AG10803 (cell line): ENCODE measurements around the gene C6orf58.

Experiments
- DNase-seq: peaks from one replicate; pipeline ENCODE4 v3.0.0; 2010; ENCODE audit warnings: low read depth
- H3K4me3 ChIP-seq: 2 replicates; pipeline ENCODE4 v1.5.1; 2011; ENCODE audit warnings: mild to moderate bottlenecking, low read length, control low read depth
- TF ChIP-seq, protein P1 (sequence below): conservative IDR thresholded peaks from 2 replicates; pipeline ENCODE4 v1.5.1; 2011; ENCODE audit warnings: mild to moderate bottlenecking, low read length, control low read depth, inconsistent platforms

The C6orf58 gene

GRCh38 chr6:127576874-127577273 lies at the start of gene C6orf58:
TSS of gene C6orf58 (plus strand) at chr6:127577174. CDS start at chr6:127577186, 12 bp downstream.
- no peak for DNase-seq
- TF ChIP-seq, protein P1, sequence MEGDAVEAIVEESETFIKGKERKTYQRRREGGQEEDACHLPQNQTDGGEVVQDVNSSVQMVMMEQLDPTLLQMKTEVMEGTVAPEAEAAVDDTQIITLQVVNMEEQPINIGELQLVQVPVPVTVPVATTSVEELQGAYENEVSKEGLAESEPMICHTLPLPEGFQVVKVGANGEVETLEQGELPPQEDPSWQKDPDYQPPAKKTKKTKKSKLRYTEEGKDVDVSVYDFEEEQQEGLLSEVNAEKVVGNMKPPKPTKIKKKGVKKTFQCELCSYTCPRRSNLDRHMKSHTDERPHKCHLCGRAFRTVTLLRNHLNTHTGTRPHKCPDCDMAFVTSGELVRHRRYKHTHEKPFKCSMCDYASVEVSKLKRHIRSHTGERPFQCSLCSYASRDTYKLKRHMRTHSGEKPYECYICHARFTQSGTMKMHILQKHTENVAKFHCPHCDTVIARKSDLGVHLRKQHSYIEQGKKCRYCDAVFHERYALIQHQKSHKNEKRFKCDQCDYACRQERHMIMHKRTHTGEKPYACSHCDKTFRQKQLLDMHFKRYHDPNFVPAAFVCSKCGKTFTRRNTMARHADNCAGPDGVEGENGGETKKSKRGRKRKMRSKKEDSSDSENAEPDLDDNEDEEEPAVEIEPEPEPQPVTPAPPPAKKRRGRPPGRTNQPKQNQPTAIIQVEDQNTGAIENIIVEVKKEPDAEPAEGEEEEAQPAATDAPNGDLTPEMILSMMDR, result no peak
- no peak within 1 kb of the TSS for H3K4me3 ChIP-seq

- H3K4me3 ChIP-seq, result no peak overlapping the region
- no peak for DNase-seq
- TF ChIP-seq, protein P1, result no peak
Observed at GRCh38 chr6:127533011-127533410, 44.0 kb upstream of the C6orf58 start.

DNA sequence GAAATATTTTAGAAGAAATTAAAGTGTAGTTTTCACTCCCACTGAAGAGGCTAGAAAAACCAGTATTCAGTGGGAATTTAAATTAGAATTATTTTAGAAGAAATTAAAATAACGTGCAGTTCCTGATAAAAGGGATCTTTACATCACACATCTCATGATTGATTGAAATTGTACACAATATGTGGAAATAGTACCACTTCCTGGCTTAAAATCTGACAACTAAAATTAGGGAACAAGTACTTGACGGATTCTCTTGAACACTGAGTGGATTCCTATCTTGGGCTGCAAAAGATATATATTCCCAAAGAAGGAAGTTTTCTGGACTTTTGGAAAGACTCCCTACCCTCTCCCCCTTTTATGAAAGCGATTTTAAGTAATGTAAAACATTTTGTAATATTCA lies 43.2 kb upstream of the C6orf58 start:
- H3K4me3 ChIP-seq, result no peak overlapping the region
- TF ChIP-seq, protein P1, result no peak
- no peak for DNase-seq

DNA sequence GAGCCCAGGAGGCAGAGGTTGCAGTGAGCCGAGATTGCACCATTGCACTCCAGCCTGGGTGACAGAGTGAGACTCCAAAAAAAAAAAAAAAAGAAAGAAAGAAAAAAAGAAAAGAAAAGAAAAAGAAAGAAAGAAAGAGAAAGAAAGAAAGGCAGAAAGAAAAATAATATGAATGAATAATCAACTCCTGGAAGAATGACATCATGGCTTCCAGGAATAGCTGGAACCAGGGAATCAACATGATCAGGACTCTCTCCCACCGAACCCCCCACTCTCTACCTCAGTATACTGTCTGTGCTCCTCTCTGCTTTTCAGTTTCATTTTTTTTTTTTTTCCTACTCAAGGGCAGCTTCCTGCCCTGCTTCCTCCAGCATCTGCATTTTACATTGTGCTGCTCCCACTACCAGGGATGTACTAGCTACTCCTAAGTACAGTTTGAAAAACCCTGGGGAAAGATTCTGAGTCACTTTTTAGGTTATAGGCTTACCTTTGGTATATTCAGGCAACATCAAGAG lies 38.2 kb upstream of the C6orf58 start:
- TF ChIP-seq, protein P1, result no peak
- DNase-seq, result no peak
- H3K4me3 ChIP-seq, result no peak overlapping the region

- TF ChIP-seq, protein P1, result peak; percentile 50
- peak; percentile 39 for DNase-seq
- H3K4me3 ChIP-seq, result no peak overlapping the region
Observed at GRCh38 chr6:127539272-127539671, 37.7 kb upstream of the C6orf58 start.

GRCh38 chr6:127547215-127547614 lies 29.8 kb upstream of the C6orf58 start:
- H3K4me3 ChIP-seq, result no peak overlapping the region
- no peak for DNase-seq
- TF ChIP-seq, protein P1, result peak; percentile 33

DNA sequence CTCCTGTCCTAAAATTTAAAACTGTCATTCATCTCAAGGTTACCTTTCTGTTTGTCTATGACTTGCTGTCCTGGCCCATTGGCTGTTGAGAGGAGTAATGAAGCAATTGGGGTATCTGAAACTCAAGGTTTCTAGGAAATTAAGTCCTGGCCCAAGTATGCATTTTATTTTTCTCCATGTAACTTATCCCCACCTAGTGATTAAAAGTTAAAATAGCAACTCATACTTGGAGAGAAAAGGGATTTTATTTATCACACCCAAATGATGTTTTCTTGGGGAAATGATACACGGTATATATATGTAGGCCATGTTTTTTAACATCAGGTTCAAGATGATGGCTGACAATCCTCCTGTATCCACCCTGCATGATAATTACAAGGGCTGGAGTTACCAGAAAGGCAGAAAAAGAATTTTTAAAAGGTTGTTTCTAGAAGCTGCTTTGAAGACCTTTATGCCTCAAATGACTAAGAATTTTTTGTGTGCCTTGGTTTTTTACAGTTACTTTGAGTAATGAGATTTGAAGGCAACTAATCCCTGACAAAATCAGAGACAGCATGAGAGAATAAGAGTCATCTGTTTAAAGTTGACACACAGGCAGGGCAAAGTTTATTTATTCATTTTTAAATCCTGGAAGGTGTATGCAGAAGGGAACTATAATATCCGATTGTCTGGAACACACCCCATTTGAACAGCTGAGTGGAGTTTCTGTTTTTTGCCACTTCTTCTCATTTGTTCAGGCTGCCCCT lies 28.9 kb upstream of the C6orf58 start:
- TF ChIP-seq, protein P1, result peak; percentile 49
- peak; percentile 14 for DNase-seq
- no peak overlapping the region for H3K4me3 ChIP-seq
